Activated gamma-delta T cell treated with Interleukin-2 at 50 U/mL for 16 hours (primary cell): ENCODE results near the gene IDUA.
"Not testable (repeated sequence)": the region's sequence is repeated elsewhere in the genome, so short reads cannot be mapped to it uniquely, and the experiment has no call there.

Source experiments
- DNase-seq: peaks from one replicate; pipeline ENCODE4 v3.0.0-alpha.2; 2020

The IDUA gene

GRCh38 chr4:988726-989721 lies 2.2 kb downstream of the IDUA start:
- no peak for DNase-seq

GRCh38 chr4:989722-990471 lies 3.1 kb downstream of the IDUA start:
- DNase-seq = no peak

- DNase-seq = no peak
These were observed 4.0 kb downstream of the IDUA start for GRCh38 chr4:990746-991367.

GRCh38 chr4:991451-992296 lies 4.8 kb downstream of the IDUA start:
- DNase-seq = no peak

GRCh38 chr4:992297-993110 lies 5.7 kb downstream of the IDUA start:
- no peak for DNase-seq

- no peak for DNase-seq
These were observed 6.5 kb downstream of the IDUA start, which contains the start of gene SLC26A1 for GRCh38 chr4:993111-994029. TSS of gene SLC26A1 (minus strand) at chr4:993404. CDS start at chr4:991703, 1,701 bp downstream.

- DNase-seq = no peak
These were observed 8.6 kb downstream of the IDUA start for GRCh38 chr4:995311-996026.

GRCh38 chr4:996030-996996 lies 9.5 kb downstream of the IDUA start:
- no peak for DNase-seq

GRCh38 chr4:996997-997374 lies 10.1 kb downstream of the IDUA start:
- DNase-seq = no peak

- no peak for DNase-seq
These were observed 10.7 kb downstream of the IDUA start for GRCh38 chr4:997375-998071.

GRCh38 chr4:998096-998691 lies 11.3 kb downstream of the IDUA start:
- no peak for DNase-seq

- DNase-seq = not testable (repeated sequence)
These were observed 12.5 kb downstream of the IDUA start for GRCh38 chr4:999240-999863.

- no peak for DNase-seq
These were observed 13.1 kb downstream of the IDUA start for GRCh38 chr4:999882-1000425.

GRCh38 chr4:1000686-1001260 lies 13.9 kb downstream of the IDUA start:
- DNase-seq = no peak

GRCh38 chr4:1001561-1002130 lies 14.8 kb downstream of the IDUA start:
- no peak for DNase-seq

GRCh38 chr4:1002131-1002630 lies 15.3 kb downstream of the IDUA start:
- DNase-seq = no peak
